ENCODE measurements around the gene RNF169.

The RNF169 gene

GRCh38 chr11:74748211-74749126 lies at the start of gene RNF169:
TSS of gene RNF169 (plus strand) at chr11:74748849. CDS start at chr11:74748881, 32 bp downstream.
- peak within 1 kb of the TSS; percentile 78 for H3K27ac ChIP-seq
- no peak for TF ChIP-seq CTCF (IDR thresholded peaks at IDR 0.05)
- no peak for TF ChIP-seq ZFX (IDR thresholded peaks at IDR 0.05; ENCODE audit: borderline replicate concordance)

- no peak overlapping the region for H3K27ac ChIP-seq
- TF ChIP-seq CTCF (IDR thresholded peaks at IDR 0.05) (no peak), ZFX (IDR thresholded peaks at IDR 0.05; ENCODE audit: borderline replicate concordance) (no peak)
Measured at GRCh38 chr11:74699615-74700396, 48.8 kb upstream of the RNF169 start.

GRCh38 chr11:74701351-74701750 lies 47.3 kb upstream of the RNF169 start:
- H3K27ac ChIP-seq, result no peak overlapping the region
- TF ChIP-seq CTCF (IDR thresholded peaks at IDR 0.05) (peak; percentile 37; the same call in 1 of the 2 replicates), ZFX (IDR thresholded peaks at IDR 0.05; ENCODE audit: borderline replicate concordance) (no peak)

GRCh38 chr11:74702383-74703007 lies 46.2 kb upstream of the RNF169 start:
- TF ChIP-seq CTCF (IDR thresholded peaks at IDR 0.05), result peak; percentile 95
- TF ChIP-seq ZFX (IDR thresholded peaks at IDR 0.05; ENCODE audit: borderline replicate concordance), result no peak
- no peak overlapping the region for H3K27ac ChIP-seq

GRCh38 chr11:74703211-74703610 lies 45.4 kb upstream of the RNF169 start:
- TF ChIP-seq ZFX (IDR thresholded peaks at IDR 0.05; ENCODE audit: borderline replicate concordance), result no peak
- no peak for TF ChIP-seq CTCF (IDR thresholded peaks at IDR 0.05)
- H3K27ac ChIP-seq, result no peak overlapping the region

GRCh38 chr11:74707182-74707581 lies 41.5 kb upstream of the RNF169 start:
- no peak overlapping the region for H3K27ac ChIP-seq
- no peak for TF ChIP-seq ZFX (IDR thresholded peaks at IDR 0.05; ENCODE audit: borderline replicate concordance)
- TF ChIP-seq CTCF (IDR thresholded peaks at IDR 0.05), result no peak
